ENCODE measurements around the gene BAIAP2.

BAIAP2 gene

DNA sequence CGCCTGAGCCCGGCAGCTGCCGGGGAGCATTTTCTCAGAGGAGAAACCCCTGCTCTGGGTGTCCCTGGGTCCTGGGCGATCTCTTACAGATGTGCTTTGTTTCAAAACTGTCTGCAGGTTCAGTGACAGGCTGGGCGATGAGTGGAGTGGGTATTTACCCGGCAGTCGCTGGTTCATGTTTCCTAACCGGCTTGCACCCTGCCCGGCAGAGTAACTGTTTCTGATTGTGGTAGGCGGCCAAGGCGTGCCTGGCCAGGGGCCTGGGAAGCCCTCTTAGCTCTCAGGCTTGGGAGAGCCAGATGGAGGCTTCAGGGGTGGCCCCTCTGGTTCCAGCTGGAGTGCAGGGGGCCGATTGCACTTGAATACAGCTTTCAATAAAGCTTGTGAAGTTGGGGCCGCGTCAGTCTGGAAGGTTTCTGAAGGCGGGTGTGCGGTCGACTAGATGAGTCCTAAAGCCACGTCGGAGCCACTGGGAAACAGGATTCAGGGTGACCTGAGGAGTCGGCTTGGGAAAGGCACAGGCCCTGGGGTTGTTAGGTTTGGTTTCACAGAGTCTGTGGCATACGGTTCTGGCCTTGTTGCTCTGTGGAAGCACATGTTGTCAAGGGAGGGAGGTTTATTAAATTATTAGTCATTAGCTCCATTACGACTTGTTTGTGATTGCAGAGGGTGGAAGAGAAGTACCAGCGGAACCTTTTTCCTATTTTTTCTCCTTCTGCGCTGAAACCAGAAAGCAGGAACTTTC is 1.4 kb downstream of the BAIAP2 start:
- ATAC-seq = no peak
- TF ChIP-seq PPARA (CRISPR knock-in tag; IDR thresholded peaks at IDR 0.05; ENCODE audit: borderline replicate concordance) = no peak
- no peak for TF ChIP-seq ZC3H10 (CRISPR knock-in tag; IDR thresholded peaks at IDR 0.05)
- no peak for TF ChIP-seq ZNF70 (CRISPR knock-in tag; IDR thresholded peaks at IDR 0.05)
- TF ChIP-seq ZFP30 (CRISPR knock-in tag; IDR thresholded peaks at IDR 0.05) = no peak
- TF ChIP-seq SNAI2 (CRISPR knock-in tag; IDR thresholded peaks at IDR 0.05) = no peak

DNA sequence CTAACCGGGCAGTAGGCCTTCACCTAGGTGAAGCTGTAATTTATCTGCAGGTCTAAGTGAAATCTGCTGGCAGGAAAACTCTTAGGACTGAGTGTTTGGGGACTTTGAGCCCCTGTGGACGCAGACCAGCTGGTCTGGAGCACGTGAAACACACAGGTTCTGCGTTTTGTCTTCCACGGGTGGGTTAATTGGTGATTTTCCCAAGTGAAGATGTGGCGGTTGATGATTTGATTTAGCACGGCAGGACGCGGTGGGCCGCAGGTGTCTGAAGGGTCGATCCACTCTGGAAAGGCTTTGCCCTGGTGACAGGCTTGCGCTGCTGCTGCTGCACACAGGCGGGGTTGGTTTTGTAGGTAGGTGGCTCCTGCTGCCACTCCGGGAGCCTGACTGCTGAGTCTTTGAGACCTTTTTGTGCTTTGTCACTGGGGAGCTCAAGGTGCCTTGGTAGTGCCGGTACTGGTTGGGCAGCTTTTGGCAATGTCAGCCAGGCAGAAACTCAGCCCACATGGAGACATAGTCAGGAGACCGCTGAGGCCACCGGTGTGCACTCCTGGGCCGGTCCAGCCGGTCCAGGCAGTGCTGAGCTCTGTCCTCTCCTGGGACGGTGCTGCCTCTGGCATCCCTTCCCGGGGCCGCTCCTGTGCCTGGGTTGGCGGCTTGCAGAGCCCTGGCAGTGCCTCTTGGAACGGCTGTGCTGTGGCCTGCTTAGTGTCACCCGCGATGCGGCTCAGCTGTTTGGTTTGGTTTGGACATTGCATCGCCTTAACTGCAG is 2.3 kb downstream of the BAIAP2 start:
- ATAC-seq = no peak
- no peak for TF ChIP-seq ZFP3 (CRISPR knock-in tag; IDR thresholded peaks at IDR 0.05)
- TF ChIP-seq ZNF8 (CRISPR knock-in tag; IDR thresholded peaks at IDR 0.05) = no peak
- TF ChIP-seq, protein P1, sequence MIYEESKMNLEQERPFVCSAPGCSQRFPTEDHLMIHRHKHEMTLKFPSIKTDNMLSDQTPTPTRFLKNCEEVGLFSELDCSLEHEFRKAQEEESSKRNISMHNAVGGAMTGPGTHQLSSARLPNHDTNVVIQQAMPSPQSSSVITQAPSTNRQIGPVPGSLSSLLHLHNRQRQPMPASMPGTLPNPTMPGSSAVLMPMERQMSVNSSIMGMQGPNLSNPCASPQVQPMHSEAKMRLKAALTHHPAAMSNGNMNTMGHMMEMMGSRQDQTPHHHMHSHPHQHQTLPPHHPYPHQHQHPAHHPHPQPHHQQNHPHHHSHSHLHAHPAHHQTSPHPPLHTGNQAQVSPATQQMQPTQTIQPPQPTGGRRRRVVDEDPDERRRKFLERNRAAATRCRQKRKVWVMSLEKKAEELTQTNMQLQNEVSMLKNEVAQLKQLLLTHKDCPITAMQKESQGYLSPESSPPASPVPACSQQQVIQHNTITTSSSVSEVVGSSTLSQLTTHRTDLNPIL (CRISPR knock-in tag; IDR thresholded peaks at IDR 0.05; ENCODE audit: low read depth) = no peak
- TF ChIP-seq ISL1 (CRISPR knock-in tag; IDR thresholded peaks at IDR 0.05) = no peak
- no peak for TF ChIP-seq ZNF565 (CRISPR knock-in tag; conservative IDR thresholded peaks at IDR 0.05; ENCODE audit: low read depth)
- no peak for TF ChIP-seq BACH2 (CRISPR knock-in tag; IDR thresholded peaks at IDR 0.05; ENCODE audit: borderline replicate concordance)
- TF ChIP-seq TCF4 (CRISPR knock-in tag; IDR thresholded peaks at IDR 0.05; ENCODE audit: borderline replicate concordance) = no peak
- no peak for TF ChIP-seq ESRRG (CRISPR knock-in tag; IDR thresholded peaks at IDR 0.05)
- TF ChIP-seq ZNF70 (CRISPR knock-in tag; IDR thresholded peaks at IDR 0.05) = no peak
- TF ChIP-seq ARNTL (CRISPR knock-in tag; IDR thresholded peaks at IDR 0.05; ENCODE audit: borderline replicate concordance, low read depth) = no peak
- TF ChIP-seq, protein P2, sequence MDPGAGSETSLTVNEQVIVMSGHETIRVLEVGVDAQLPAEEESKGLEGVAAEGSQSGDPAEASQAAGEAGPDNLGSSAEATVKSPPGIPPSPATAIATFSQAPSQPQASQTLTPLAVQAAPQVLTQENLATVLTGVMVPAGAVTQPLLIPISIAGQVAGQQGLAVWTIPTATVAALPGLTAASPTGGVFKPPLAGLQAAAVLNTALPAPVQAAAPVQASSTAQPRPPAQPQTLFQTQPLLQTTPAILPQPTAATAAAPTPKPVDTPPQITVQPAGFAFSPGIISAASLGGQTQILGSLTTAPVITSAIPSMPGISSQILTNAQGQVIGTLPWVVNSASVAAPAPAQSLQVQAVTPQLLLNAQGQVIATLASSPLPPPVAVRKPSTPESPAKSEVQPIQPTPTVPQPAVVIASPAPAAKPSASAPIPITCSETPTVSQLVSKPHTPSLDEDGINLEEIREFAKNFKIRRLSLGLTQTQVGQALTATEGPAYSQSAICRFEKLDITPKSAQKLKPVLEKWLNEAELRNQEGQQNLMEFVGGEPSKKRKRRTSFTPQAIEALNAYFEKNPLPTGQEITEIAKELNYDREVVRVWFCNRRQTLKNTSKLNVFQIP (CRISPR knock-in tag; IDR thresholded peaks at IDR 0.05; ENCODE audit: borderline replicate concordance, low read depth) = no peak
- no peak for TF ChIP-seq ZC3H10 (CRISPR knock-in tag; IDR thresholded peaks at IDR 0.05)
- no peak for TF ChIP-seq OSR1 (CRISPR knock-in tag; IDR thresholded peaks at IDR 0.05)
- TF ChIP-seq TSHZ2 (CRISPR knock-in tag; IDR thresholded peaks at IDR 0.05) = no peak
- TF ChIP-seq GLIS3 (CRISPR knock-in tag; IDR thresholded peaks at IDR 0.05) = no peak
- no peak for TF ChIP-seq RARB (CRISPR knock-in tag; IDR thresholded peaks at IDR 0.05)
- no peak for TF ChIP-seq PATZ1 (CRISPR knock-in tag; IDR thresholded peaks at IDR 0.05; ENCODE audit: borderline replicate concordance)
- no peak for TF ChIP-seq CSDC2 (CRISPR knock-in tag; IDR thresholded peaks at IDR 0.05)
- TF ChIP-seq PPARA (CRISPR knock-in tag; IDR thresholded peaks at IDR 0.05; ENCODE audit: borderline replicate concordance) = no peak
